HG03103 (cell line): ENCODE data around the gene WFDC6.
"Not testable (repeated sequence)": the region's sequence is repeated elsewhere in the genome, so short reads cannot be mapped to it uniquely, and the experiment has no call there.

Source experiments
- ATAC-seq: cut with Tn5 transposase; IDR thresholded peaks from one replicate; pipeline ENCODE4 v1.9.1; 2021; ENCODE audit warnings: low read depth; ENCODE audit not compliant: unreplicated experiment

The WFDC6 gene

GRCh38 chr20:45539382-45539781 lies at the start of gene WFDC6:
Gene WFDC6 (minus strand): TSS chr20:45539482. CDS start chr20:45539407, 75 bp downstream.
- no peak for ATAC-seq

DNA sequence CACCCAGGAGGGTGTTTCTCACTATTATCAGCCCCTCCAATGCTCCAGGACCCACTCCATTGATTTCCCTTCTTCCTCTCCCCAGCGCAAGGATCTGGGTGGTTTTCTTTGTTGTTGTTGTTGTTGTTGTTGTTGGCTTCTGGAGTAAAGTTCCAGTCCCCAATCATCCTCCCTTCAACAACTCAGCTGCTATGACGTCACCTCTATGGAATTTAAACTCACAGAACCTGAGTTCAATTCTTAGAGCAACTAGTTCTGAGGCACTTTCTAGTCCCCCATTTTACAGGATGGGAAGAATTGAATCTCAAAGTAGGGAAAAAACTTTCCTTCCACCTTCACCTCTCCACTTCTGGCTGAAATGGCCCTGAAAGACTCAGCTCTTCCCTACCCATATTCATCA lies 49.5 kb upstream of the WFDC6 start:
- ATAC-seq, result no peak

DNA sequence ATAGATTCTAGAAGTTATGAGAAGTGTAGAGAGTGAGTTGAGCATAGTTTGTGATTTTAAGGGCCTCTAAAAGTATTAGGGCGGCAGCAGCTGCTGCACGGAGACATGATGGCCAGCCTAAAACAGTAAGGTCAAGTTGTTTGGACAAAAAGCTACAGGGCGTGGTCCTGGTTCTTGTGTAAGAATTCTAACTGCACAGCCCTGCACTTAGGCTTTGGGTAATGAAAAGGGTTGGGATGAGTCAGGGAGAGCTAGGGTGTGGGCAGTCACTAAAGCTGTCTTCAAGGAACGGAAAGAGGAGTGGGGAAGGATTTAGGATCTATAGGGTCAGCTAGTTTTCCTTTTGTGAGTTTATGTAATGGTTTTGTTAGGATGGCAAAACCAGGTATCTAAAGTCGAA lies 46.7 kb upstream of the WFDC6 start:
- ATAC-seq, result not testable (repeated sequence)

DNA sequence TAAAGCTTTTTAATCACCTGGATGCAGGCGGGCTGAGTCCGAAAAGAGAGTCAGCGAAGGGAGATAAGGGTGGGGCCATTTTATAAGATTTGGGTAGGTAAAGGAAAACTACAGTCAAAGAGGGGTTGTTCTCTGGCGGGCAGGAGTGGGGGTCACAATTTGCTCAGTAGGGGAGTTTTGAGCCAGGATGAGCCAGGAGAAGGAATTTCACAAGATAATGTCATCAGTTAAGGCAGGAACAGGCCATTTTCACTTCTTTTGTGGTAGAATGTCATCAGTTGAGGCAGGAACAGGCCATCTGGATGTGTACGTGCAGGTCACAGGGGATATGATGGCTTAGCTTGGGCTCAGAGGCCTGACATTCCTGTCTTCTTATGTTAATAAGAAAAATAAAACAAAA lies 45.0 kb upstream of the WFDC6 start:
- ATAC-seq, result not testable (repeated sequence)

DNA sequence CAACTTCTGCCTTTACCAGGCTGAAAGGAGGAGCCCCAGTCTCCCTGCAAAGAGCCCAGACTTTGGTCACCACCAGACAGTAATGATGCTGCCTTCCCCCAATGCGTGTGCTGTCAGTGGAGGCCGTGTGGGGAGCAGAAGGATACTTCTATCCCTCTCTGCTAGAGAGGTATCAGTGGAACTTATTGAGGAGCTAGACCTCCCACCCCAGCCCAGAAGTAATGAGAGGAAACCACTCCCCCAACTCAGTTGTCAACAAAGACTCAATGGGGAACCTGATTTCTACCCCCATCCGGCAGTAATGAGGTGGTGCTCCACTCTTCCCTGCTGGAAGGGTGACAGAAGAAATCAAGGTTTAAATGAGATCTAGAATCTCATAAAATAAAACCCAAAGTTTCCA lies 44.2 kb upstream of the WFDC6 start:
- ATAC-seq, result no peak

GRCh38 chr20:45581702-45582101 lies 42.4 kb upstream of the WFDC6 start:
- no peak for ATAC-seq

GRCh38 chr20:45579184-45579583 lies 39.9 kb upstream of the WFDC6 start, which contains the start of gene WFDC8:
Gene WFDC8 (minus strand): TSS chr20:45579284. CDS start chr20:45579247, 37 bp downstream.
- ATAC-seq, result no peak

DNA sequence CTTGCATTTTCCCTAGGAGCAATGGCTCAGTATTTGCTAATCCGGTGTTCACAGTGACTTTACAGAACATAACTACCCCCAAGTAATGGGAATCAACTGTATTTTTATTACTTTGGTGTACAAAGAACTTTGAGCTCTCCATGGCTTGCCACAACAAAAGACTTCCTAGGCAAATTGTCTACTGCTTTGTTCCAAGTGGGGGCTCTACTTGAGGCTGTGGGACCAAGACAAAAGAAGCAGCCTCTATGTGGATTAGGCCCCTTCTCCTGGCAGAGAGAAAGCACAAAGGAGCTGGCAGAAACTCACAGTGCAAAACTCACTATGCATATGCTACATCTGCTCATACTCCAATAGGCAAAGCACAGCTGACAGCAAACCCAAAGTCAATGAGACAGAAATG lies 38.9 kb upstream of the WFDC6 start:
- ATAC-seq, result no peak

DNA sequence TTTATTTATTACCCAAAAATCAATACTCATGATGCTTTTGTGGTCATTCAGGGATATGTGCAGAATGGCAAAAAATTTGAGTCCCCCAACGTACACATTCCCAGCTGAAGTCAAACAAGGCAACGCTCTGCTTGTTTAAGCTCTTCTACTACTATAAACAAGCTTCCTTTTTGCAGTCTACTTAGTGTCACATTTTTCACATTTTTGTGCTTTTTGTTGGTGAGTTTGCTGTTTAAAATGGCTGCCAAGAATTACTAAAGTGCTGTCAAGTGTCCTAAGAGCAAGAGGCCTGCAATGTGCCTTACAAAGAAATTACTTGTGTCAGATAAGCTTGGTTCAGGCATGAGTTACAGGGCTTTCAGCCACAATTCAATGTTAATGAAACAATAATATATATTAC lies 37.7 kb upstream of the WFDC6 start:
- ATAC-seq, result no peak

DNA sequence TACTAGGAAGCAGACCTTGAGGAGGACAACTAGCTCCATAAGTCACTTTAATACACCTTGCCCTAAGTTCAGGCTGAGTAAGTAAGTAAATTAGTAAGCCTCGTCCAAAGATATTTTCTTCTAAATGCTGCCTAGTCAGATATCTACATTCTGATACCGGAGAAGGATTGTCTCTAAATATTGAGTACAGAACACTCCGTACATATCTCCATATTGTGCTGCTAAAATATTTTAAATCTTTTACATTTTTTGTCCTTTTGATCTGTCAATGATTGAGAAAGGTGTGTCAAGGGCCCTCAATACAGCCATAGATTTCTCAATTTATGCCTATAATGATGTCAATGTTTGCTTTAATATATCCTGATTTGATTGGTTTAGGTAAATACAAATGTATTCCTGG lies 36.6 kb upstream of the WFDC6 start:
- ATAC-seq, result no peak

- ATAC-seq, result not testable (repeated sequence)
Observed at GRCh38 chr20:45569650-45570049, 30.4 kb upstream of the WFDC6 start.

DNA sequence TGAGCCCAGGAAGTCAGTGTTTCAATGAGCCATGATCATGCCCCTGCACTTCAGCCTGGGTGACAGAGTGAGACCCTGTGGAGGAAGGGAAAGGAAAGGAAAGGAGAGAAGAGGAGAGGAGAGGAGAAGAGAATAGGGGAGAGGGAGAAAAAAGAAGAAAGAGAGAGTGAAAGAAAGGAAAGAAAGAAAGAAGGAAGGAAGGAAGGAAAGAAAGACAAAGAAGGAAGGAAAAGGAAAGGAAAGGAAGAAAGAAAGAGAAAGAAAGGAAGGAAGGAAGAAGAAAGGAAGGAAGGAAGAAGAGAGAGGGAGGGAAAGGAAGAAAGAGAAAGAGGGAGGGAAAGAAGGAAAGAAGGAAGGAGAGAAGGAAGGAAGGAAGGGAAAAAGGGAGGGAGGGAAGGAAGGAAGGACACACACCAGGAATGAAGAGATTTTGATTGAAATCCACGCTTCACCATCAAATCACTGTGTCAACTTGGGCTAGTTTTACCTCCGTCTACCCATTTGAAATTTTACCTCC lies 25.5 kb upstream of the WFDC6 start:
- ATAC-seq, result no peak

- ATAC-seq, result no peak
Observed at GRCh38 chr20:45555198-45555597, 15.9 kb upstream of the WFDC6 start.

- ATAC-seq, result no peak
Observed at GRCh38 chr20:45552456-45552855, 13.2 kb upstream of the WFDC6 start.

DNA sequence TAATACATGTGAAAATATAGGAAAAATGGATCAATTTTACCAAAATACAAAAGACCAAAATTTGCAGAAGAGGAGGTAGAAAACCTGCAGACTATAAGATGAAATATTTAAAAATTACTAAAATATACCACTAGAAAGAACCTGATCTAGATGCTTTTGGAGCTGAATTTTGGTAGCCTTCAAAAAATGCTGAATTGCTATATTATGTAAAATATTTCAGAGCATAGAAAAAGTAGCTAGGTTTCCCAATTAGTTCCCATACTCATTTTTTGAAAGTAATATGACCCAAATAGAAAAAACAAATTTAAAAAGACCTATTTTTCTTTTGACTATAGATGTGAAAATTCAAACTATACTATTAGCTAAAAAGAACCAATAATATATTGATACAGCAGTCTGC lies 11.5 kb upstream of the WFDC6 start:
- no peak for ATAC-seq

DNA sequence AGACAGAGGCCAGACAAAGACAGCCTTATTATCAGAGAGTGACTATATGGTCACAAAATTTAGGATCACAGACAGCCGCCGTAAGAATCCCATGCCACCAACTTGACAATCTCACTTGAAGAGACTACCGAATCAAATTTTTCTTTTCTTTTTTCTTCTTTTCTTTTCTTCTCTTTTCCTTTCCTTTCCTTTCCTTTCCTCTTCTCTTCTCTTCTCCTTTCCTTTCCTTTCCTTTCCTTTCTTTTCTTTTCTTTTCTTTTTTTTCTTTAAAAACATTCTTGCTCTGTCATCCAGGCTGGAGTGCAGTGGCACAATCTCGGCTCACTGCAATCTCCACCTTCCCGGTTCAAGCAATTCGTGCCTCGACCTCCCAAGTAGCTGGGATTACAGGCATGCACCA lies 9.1 kb upstream of the WFDC6 start:
- no peak for ATAC-seq

- ATAC-seq, result no peak
Observed at GRCh38 chr20:45547206-45547770, 8.0 kb upstream of the WFDC6 start, which contains the start of gene EPPIN. Gene EPPIN (minus strand): TSS chr20:45547401. CDS start chr20:45547357, 44 bp downstream.

DNA sequence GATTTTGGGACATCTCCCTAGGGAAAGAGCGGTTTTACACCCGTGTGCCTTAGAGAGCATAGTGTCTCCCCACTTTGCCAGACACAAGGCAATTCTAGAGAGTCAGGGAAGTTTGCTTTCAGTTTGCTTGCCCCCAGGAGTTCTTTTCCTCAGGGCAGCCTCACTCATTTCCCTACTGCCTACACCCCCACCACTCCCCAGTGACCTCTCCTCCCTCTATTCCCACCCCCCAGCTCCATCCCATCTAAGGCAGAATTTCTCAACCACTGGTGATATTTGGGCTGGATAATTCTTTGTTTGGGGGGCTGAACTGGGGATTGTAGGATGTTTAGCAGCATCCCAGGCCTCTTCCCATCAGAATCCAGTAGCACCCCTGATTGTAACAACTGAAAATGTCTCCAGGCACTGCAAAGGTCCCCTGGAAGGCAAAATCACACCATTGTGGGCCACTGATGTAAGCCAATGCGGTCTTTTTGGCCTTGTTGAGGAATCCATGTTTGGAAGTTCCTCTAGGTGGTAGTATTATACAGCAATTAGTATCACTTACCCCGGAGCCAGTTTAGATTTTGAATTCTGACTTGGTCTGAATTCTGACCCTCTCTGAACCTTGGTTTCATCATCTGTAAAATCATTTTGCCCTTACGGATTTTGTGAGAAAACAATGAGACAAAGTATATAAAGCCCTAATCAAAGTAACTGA lies 6.6 kb upstream of the WFDC6 start:
- ATAC-seq, result no peak

DNA sequence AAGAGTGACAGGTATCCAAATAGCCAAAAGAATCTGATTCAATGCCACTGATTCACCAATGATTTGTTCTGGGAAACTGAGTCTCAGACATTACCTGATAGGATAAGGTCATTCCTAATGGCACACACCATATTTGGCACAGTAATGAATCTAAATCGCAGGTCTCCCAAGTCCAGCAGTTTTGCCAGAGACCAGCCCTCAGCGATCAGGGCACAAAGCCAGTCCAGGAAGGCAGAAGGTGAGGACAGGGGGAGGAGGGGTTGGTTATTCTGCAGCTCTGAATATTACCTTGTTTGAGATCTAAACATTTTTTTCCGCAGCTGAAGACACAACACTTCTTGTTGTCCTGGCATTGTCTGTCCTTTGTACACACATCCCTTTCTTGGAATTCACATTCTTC lies 6.1 kb upstream of the WFDC6 start:
- no peak for ATAC-seq

GRCh38 chr20:45538209-45538799 lies 978 bp downstream of the WFDC6 start:
- no peak for ATAC-seq

- no peak for ATAC-seq
Observed at GRCh38 chr20:45527294-45527693, 12.0 kb downstream of the WFDC6 start.

DNA sequence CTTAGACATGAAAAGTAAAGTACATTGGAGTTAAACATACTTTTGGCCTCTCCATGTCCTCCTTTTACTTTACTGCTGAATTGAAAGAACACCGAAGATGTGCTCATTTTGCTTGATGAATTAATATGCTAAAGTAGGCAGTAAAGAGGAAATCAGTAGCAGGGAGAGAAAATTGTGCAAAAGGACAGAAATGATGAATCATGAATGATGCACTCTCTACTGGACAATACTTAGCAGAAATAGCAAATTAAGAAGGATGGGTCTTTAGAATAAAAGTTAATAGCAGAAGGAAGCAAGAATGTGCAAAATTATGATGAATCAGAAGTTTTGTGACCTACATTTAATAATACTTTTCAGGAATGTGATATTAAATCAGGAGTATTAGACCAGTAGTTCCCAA lies 15.5 kb downstream of the WFDC6 start:
- no peak for ATAC-seq
